Upper lobe of left lung (tissue), 4 donors: Measurements from ENCODE around the gene DMGDH.

Source experiments
- CTCF ChIP-seq, 6 experiments: fragments of 450-650 bp in 4 of 6; fragments of 200-600 bp in 2 of 6; sonication (generic) in 2 of 6; IDR thresholded peaks; one replicate each; pipeline ENCODE4 v1.5.1; 2016 to 2019; ENCODE audit warnings: antibody characterized with exemption in 6 of 6
- EP300 ChIP-seq, 4 donors: sonication (generic); formaldehyde crosslinking; IDR thresholded peaks; one replicate each; pipeline ENCODE4 v1.5.1; 2017; ENCODE audit warnings: antibody characterized with exemption in 4 of 4, control low read depth in 2 of 4
- POLR2A ChIP-seq, 4 donors: fragments of 450-650 bp; IDR thresholded peaks; one replicate each; pipeline ENCODE4 v1.5.1; 2016 to 2017; ENCODE audit warnings: antibody characterized with exemption in 4 of 4, mild to moderate bottlenecking in 2 of 4
- POLR2AphosphoS5 ChIP-seq, 2 donors: sonication (generic); formaldehyde crosslinking; IDR thresholded peaks; one replicate each; pipeline ENCODE4 v1.5.1; 2017; ENCODE audit warnings: antibody characterized with exemption in 2 of 2

- TF ChIP-seq EP300 (IDR thresholded peaks at IDR 0.05) = no peak
- no peak for TF ChIP-seq CTCF (IDR thresholded peaks at IDR 0.05)
- no peak for TF ChIP-seq POLR2A (IDR thresholded peaks at IDR 0.05)
- no peak for TF ChIP-seq POLR2AphosphoS5 (IDR thresholded peaks at IDR 0.05)
Observed at GRCh38 chr5:79050498-79050897, 19.0 kb downstream of the DMGDH start.
